ENCODE data around the gene BBS5. TPM values are rescaled to one million over a fixed set of nuclear protein-coding genes. Genes with fewer than 3 reads are reported as not detected.
"Not testable (repeated sequence)": the region's sequence is repeated elsewhere in the genome, so short reads cannot be mapped to it uniquely, and the experiment has no call there.

The BBS5 gene
- total RNA-seq, 2 experiments from 2014 or later = 1.3 to 1.4 TPM

GRCh38 chr2:169495310-169495928, 16.1 kb downstream of the BBS5 start:
- no peak overlapping the region for H3K27ac Mint-ChIP-seq
- no peaks in the 10 kb centered on the region for H3K4me1 Mint-ChIP-seq
- H3K9me3 Mint-ChIP-seq = no peaks in the 10 kb centered on the region
- H3K4me3 Mint-ChIP-seq = no peak overlapping the region
- no peaks in the 10 kb centered on the region for H3K27me3 Mint-ChIP-seq
- DNase-seq = no peak
- POLR2A ChIA-PET = no interaction called here
- CTCF ChIA-PET = no interaction called here
- no peaks in the 10 kb centered on the region for H3K36me3 Mint-ChIP-seq (ENCODE audit: low read depth)

GRCh38 chr2:169504651-169505050, 25.4 kb downstream of the BBS5 start:
- CTCF ChIA-PET = no interaction called here
- no peaks in the 10 kb centered on the region for H3K27me3 Mint-ChIP-seq
- POLR2A ChIA-PET = no interaction called here
- H3K4me3 Mint-ChIP-seq = no peak overlapping the region
- H3K4me1 Mint-ChIP-seq = no peaks in the 10 kb centered on the region
- H3K27ac Mint-ChIP-seq = no peak overlapping the region
- H3K9me3 Mint-ChIP-seq = no peaks in the 10 kb centered on the region
- DNase-seq = no peak
- no peaks in the 10 kb centered on the region for H3K36me3 Mint-ChIP-seq (ENCODE audit: low read depth)

GRCh38 chr2:169507698-169508097, 28.4 kb downstream of the BBS5 start:
- ChIA-PET POLR2A (no interaction called here), CTCF (no interaction called here)
- H3K27ac Mint-ChIP-seq = no peak overlapping the region
- DNase-seq = no peak
- H3K27me3 Mint-ChIP-seq = no peaks in the 10 kb centered on the region
- no peaks in the 10 kb centered on the region for H3K36me3 Mint-ChIP-seq (ENCODE audit: low read depth)
- H3K4me3 Mint-ChIP-seq = no peak overlapping the region
- H3K9me3 Mint-ChIP-seq = no peaks in the 10 kb centered on the region
- no peaks in the 10 kb centered on the region for H3K4me1 Mint-ChIP-seq

- Mint-ChIP-seq H3K27me3 (no peaks in the 10 kb centered on the region), H3K4me1 (no peaks in the 10 kb centered on the region), H3K9me3 (no peaks in the 10 kb centered on the region), H3K4me3 (no peak within 1 kb of the TSS), H3K36me3 (ENCODE audit: low read depth) (no peaks in the 10 kb centered on the region), H3K27ac (no peak within 1 kb of the TSS)
- ChIA-PET POLR2A (no interaction called here), CTCF (interaction anchor here (1.2 kb wide), 1 partner anchor 19 kb away, joined by 3 read pairs; no protein-coding TSS in a partner anchor)
- DNase-seq = no peak
These were observed 30.1 kb downstream of the BBS5 start, which contains the start of gene KLHL41 for GRCh38 chr2:169509298-169509885. Gene KLHL41 (plus strand): TSS chr2:169509702. CDS start chr2:169509779, 77 bp downstream.

GRCh38 chr2:169509955-169510354, 30.7 kb downstream of the BBS5 start:
- no peaks in the 10 kb centered on the region for H3K27me3 Mint-ChIP-seq
- ChIA-PET CTCF (interaction anchor here (1.2 kb wide), 1 partner anchor 19 kb away, joined by 3 read pairs; no protein-coding TSS in a partner anchor), POLR2A (no interaction called here)
- H3K27ac Mint-ChIP-seq = no peak overlapping the region
- no peaks in the 10 kb centered on the region for H3K9me3 Mint-ChIP-seq
- DNase-seq = no peak
- H3K4me1 Mint-ChIP-seq = no peaks in the 10 kb centered on the region
- H3K4me3 Mint-ChIP-seq = no peak overlapping the region
- no peaks in the 10 kb centered on the region for H3K36me3 Mint-ChIP-seq (ENCODE audit: low read depth)

GRCh38 chr2:169510496-169510895, 31.2 kb downstream of the BBS5 start:
- ChIA-PET POLR2A (no interaction called here), CTCF (no interaction called here)
- H3K36me3 Mint-ChIP-seq (ENCODE audit: low read depth) = no peaks in the 10 kb centered on the region
- no peak overlapping the region for H3K27ac Mint-ChIP-seq
- H3K27me3 Mint-ChIP-seq = no peaks in the 10 kb centered on the region
- no peak overlapping the region for H3K4me3 Mint-ChIP-seq
- no peaks in the 10 kb centered on the region for H3K9me3 Mint-ChIP-seq
- H3K4me1 Mint-ChIP-seq = no peaks in the 10 kb centered on the region
- no peak for DNase-seq

- DNase-seq = no peak
- no peaks in the 10 kb centered on the region for H3K27me3 Mint-ChIP-seq
- ChIA-PET POLR2A (no interaction called here), CTCF (no interaction called here)
- H3K9me3 Mint-ChIP-seq = no peaks in the 10 kb centered on the region
- no peaks in the 10 kb centered on the region for H3K36me3 Mint-ChIP-seq (ENCODE audit: low read depth)
- H3K4me1 Mint-ChIP-seq = no peaks in the 10 kb centered on the region
- H3K4me3 Mint-ChIP-seq = no peak overlapping the region
- no peak overlapping the region for H3K27ac Mint-ChIP-seq
These were observed 32.5 kb downstream of the BBS5 start for GRCh38 chr2:169511818-169512217.

- Mint-ChIP-seq H3K27ac (no peak overlapping the region), H3K36me3 (ENCODE audit: low read depth) (no peaks in the 10 kb centered on the region), H3K9me3 (no peaks in the 10 kb centered on the region), H3K27me3 (no peaks in the 10 kb centered on the region), H3K4me3 (no peak overlapping the region), H3K4me1 (no peaks in the 10 kb centered on the region)
- no peak for DNase-seq
- CTCF ChIA-PET = no interaction called here
- POLR2A ChIA-PET = no interaction called here
These were observed 33.2 kb downstream of the BBS5 start for GRCh38 chr2:169512525-169512924.

GRCh38 chr2:169513094-169513493, 33.8 kb downstream of the BBS5 start:
- Mint-ChIP-seq H3K36me3 (ENCODE audit: low read depth) (no peaks in the 10 kb centered on the region), H3K4me1 (no peaks in the 10 kb centered on the region), H3K27ac (no peak overlapping the region), H3K4me3 (no peak overlapping the region), H3K27me3 (no peaks in the 10 kb centered on the region), H3K9me3 (no peaks in the 10 kb centered on the region)
- no peak for DNase-seq
- ChIA-PET CTCF (no interaction called here), POLR2A (no interaction called here)

- ChIA-PET CTCF (interaction anchor here (1.1 kb wide), 1 partner anchor 8 kb away, joined by 3 read pairs; no protein-coding TSS in a partner anchor), POLR2A (no interaction called here)
- no peaks in the 10 kb centered on the region for H3K4me1 Mint-ChIP-seq
- H3K4me3 Mint-ChIP-seq = no peak overlapping the region
- H3K27ac Mint-ChIP-seq = no peak overlapping the region
- H3K9me3 Mint-ChIP-seq = no peaks in the 10 kb centered on the region
- no peaks in the 10 kb centered on the region for H3K36me3 Mint-ChIP-seq (ENCODE audit: low read depth)
- no peaks in the 10 kb centered on the region for H3K27me3 Mint-ChIP-seq
- DNase-seq = no peak
These were observed 34.6 kb downstream of the BBS5 start for GRCh38 chr2:169513926-169514325.

GRCh38 chr2:169514758-169515157, 35.5 kb downstream of the BBS5 start:
- POLR2A ChIA-PET; H3K36me3 Mint-ChIP-seq (ENCODE audit: low read depth); H3K27ac Mint-ChIP-seq; H3K4me3 Mint-ChIP-seq; H3K9me3 Mint-ChIP-seq; H3K4me1 Mint-ChIP-seq; H3K27me3 Mint-ChIP-seq; DNase-seq: not testable (repeated sequence)
- CTCF ChIA-PET = interaction anchor here (1.1 kb wide), 1 partner anchor 7 kb away, joined by 3 read pairs; no protein-coding TSS in a partner anchor

GRCh38 chr2:169516488-169516995, 37.2 kb downstream of the BBS5 start:
- CTCF ChIA-PET; H3K4me1 Mint-ChIP-seq; H3K9me3 Mint-ChIP-seq; H3K27ac Mint-ChIP-seq; DNase-seq; H3K36me3 Mint-ChIP-seq (ENCODE audit: low read depth); POLR2A ChIA-PET; H3K4me3 Mint-ChIP-seq; H3K27me3 Mint-ChIP-seq: not testable (repeated sequence)

GRCh38 chr2:169520896-169521295, 41.6 kb downstream of the BBS5 start:
- CTCF ChIA-PET = interaction anchor here (1.0 to 1.7 kb wide), 2 partner anchors 14 to 29 kb away, joined by 4 read pairs; no protein-coding TSS in a partner anchor
- H3K4me1 Mint-ChIP-seq = no peaks in the 10 kb centered on the region
- no peak for DNase-seq
- no peaks in the 10 kb centered on the region for H3K9me3 Mint-ChIP-seq
- no peak overlapping the region for H3K27ac Mint-ChIP-seq
- H3K27me3 Mint-ChIP-seq = no peaks in the 10 kb centered on the region
- no peak overlapping the region for H3K4me3 Mint-ChIP-seq
- POLR2A ChIA-PET = no interaction called here
- no peaks in the 10 kb centered on the region for H3K36me3 Mint-ChIP-seq (ENCODE audit: low read depth)

GRCh38 chr2:169523681-169524080, 44.4 kb downstream of the BBS5 start:
- Mint-ChIP-seq H3K9me3 (no peaks in the 10 kb centered on the region), H3K4me1 (no peaks in the 10 kb centered on the region), H3K27me3 (no peaks in the 10 kb centered on the region), H3K4me3 (no peak overlapping the region), H3K36me3 (ENCODE audit: low read depth) (no peaks in the 10 kb centered on the region), H3K27ac (no peak overlapping the region)
- CTCF ChIA-PET = no interaction called here
- POLR2A ChIA-PET = interaction anchor here (0.7 kb wide), 1 partner anchor 30 kb away, joined by 4 read pairs; no protein-coding TSS in a partner anchor
- DNase-seq = no peak

All from activated CD4-positive, alpha-beta T cell treated with anti-CD3 and anti-CD28 coated beads, Interleukin-2, amount 10 ng/mL, durations not matched to agents 7 days and 5 days (primary cell).